Stimulated activated CD8-positive, alpha-beta memory T cell treated with anti-CD3 and anti-CD28 coated beads, Interleukin-4, amount 100 ng/mL, for 24 hours (primary cell): ENCODE measurements around the gene ABCA1.
"Not testable (repeated sequence)": the region's sequence is repeated elsewhere in the genome, so short reads cannot be mapped to it uniquely, and the experiment has no call there.

Experiments
- DNase-seq: peaks from one replicate; pipeline ENCODE4 v3.0.0-alpha.2; 2020; ENCODE audit warnings: low read depth

The ABCA1 gene

GRCh38 chr9:104927912-104928740, at the start of gene ABCA1:
Gene ABCA1, minus strand, starts transcription at chr9:104928155. Its CDS starts 24,476 bp downstream, at chr9:104903679.
- peak; percentile 59 for DNase-seq

DNA sequence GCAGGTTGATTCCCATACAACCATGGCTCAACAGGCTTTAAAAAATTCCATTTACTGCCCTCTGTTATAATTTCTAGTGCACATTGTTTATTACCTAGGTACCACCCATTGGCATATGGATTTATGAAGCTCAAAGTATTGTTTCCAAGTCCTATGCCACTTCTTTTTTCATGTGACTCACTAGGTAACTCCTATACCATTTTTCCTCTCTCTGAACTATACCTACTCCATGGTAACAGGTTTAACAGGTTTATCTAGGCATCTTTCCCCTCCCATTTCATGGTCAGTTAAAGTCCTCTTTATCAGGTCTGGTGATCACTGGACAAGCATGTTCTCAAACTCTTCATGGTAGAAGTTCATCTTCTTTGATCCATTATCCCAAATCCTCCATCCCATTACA, 49.6 kb upstream of the ABCA1 start:
- no peak for DNase-seq

- no peak for DNase-seq
Measured at GRCh38 chr9:104977168-104977567, 49.2 kb upstream of the ABCA1 start.

- not testable (repeated sequence) for DNase-seq
Measured at GRCh38 chr9:104975966-104976595, 48.1 kb upstream of the ABCA1 start.

DNA sequence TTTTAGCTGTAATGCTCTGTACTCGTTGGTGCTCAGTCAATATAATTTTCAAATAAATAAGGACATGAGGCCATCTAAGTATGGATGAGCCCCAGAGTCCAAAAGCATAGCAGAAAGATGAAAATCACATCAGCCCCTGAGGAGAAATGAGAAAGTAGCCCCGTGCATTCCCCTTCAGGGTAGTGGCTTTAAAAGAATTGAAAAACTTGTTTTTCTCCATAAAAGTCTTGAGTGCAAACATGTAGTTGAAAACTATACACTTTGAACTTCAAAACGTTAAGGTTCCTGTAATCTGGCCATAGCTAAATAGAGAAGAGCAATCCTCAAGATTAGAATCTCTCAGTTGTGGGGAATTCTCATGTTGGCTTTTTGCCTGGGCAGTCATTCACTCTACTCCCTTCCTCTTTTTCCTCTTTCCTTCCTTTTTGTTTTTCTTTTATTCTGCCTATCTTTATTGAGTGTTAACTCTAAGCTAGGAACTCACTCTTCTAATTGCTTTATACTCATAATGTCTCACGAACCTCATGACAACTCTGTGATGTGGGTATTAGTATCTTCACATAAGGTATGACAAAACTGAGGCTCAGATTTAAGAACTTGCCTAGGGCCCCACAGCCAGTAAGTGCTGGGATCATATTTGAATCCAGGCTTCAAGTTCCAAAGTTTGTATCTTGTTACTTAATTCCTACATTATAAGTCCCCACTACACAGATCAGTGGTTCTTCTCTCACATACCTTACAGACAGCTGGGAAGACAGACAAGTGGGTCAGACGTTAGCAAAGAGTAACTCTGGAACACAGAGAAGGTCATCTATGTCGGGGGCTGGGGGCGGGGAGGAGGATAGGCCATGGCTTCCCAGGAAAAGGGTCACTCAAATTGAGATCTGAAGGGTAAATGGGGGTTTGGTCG, 46.4 kb upstream of the ABCA1 start:
- no peak for DNase-seq

- DNase-seq, result no peak
Measured at GRCh38 chr9:104972242-104972866, 44.4 kb upstream of the ABCA1 start.

- DNase-seq, result no peak
Measured at GRCh38 chr9:104971511-104971910, 43.6 kb upstream of the ABCA1 start.

DNA sequence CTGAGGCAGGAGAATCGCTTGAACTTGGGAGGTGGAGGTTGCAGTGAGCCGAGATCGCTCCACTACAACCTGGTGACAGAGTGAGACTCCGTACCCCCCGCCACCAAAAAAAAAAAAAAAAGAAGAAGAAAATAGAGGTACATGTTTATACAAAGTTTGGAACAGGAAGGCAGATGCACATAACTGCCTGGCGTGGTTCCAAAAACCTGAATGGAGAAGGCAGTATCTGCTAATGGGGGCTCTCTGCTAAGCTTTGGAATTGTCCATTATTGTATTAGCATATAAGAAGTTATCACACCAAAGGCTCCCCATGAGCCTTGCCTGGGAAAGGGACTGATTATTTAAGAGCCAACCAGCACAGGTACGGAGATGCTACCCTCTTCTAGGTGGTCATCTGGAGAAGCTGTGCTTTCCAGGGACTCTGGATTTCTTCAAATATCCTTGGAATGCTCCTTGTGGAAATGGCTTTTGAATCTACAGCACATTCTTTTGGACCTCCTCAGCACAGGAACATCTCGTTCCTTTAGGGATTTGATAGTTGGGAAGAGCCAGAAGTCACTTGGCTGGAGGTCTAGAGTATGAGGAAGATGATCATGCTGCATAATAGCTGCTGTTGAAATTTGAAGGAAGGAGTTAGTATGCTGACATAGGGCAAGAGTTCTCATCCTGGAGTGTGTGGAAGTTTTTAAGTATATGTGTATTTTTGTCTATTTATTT, 42.5 kb upstream of the ABCA1 start:
- no peak for DNase-seq

DNA sequence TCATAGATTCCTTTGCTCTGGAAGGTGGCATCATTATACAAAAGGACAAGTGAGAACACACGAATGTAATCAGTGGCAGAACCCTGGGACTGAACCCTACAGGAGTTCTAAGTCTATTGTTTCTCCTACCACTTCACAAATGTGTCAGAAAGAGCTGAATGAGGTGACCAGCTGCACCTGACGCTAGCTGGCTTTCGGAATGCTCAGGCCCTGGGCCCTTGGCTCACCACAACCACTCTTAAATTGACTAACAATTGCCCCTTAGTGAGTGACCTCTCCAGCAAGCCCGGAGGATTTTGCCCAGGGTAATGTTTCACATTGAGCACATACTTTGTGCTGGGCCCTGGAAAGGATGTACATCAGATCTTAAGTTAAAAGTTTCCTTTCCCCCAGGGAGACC, 41.2 kb upstream of the ABCA1 start:
- no peak for DNase-seq

DNA sequence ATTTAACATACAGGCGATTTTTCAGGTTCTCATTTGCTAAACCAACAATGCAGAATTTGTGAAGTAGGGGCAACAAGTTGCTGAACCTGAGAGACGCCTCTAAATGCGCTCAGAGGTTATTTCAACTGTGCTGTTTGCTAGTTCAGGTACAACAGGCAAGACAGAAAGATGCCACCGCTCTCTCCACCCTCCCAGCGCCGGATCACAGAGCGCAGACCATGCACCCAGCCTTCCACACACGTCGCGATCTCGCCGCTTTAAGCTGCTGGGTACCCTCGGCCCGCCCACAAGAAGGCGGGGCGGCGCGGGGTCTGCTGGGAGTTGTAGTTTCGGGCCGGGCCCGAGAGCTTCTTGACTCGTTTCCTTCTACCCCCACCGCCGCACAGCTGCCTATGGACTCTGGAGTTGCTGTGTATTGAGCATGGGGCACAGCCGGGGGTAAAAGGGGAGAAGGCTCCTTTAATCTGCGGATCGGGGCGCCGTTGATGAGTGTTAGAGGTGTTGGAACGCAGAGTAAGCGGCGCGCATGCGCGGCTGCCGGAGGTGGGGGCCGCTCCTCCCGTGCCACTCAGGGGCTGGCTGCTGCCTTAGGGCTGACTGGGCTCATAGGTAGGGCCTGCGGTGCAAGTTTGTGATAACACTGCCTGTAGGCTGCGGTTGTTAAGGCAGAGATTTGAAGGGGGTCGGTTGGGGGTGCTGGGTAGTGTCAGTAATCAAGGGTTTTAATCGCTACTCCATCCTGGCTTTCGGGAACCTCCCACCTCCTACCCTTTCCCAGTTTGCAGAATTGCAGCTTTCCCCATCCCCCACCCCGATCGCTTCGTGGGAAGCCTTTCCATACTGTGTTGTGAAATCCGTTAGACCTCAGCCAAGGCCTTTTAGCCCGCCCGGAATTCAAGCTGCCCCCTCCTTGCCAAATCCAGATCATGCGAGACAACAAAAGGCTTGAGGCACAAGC, 40.3 kb upstream of the ABCA1 start:
- peak; percentile 77 for DNase-seq

- DNase-seq, result no peak
Measured at GRCh38 chr9:104963076-104963475, 35.1 kb upstream of the ABCA1 start.

DNA sequence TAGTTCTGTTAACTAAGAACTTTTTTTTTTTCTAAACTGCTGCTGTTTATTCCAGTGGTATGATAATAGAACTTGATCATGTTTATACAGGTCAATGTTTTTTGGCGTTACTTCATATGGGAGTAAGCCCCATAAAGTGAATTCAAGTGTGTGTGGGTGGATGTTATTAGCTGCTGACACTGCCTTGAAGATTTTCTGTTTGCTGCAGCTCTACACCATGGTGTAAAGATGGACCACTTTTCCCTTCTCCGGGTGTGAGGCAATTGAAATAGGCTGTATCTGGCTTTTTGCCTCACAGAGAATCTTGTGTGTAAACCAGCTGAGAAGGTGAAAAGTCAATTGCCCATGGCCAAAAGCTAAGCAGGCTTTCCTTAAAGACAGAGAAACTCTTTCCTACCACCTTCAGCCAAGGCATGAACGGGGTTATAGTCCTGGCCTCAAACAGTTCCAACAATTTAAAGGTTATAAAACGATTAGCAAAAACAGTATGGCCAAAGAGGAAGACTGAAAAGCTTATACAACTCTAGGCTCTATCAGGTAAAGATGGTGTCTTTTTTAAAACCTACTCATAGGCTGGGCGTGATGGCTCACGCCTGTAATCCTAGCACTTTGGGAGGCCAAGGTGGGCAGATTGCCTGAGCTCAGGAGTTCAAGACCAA, 33.9 kb upstream of the ABCA1 start:
- no peak for DNase-seq

- DNase-seq, result peak; percentile 4
Measured at GRCh38 chr9:104961238-104961637, 33.3 kb upstream of the ABCA1 start.

DNA sequence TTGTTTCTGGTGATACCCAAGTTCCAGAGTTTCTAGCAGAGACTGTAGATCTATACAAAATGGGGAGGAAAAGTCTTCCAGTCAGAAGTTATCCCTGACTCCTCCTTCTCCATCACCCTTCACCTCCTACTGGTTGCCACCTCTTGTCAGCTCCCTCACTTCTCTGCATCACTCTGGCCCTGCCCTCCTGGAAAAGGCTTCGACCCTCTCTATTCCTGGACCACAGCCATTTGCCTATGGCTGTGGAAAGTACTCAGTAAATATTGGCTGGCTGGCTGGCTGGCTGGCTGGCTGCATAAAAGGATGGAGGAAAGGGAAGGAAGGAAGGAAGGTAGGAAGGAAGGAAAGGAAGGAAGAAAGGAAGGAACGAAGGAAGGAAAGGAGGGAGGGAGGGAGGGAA, 32.7 kb upstream of the ABCA1 start:
- DNase-seq, result no peak

GRCh38 chr9:104958751-104959150, 30.8 kb upstream of the ABCA1 start:
- no peak for DNase-seq

DNA sequence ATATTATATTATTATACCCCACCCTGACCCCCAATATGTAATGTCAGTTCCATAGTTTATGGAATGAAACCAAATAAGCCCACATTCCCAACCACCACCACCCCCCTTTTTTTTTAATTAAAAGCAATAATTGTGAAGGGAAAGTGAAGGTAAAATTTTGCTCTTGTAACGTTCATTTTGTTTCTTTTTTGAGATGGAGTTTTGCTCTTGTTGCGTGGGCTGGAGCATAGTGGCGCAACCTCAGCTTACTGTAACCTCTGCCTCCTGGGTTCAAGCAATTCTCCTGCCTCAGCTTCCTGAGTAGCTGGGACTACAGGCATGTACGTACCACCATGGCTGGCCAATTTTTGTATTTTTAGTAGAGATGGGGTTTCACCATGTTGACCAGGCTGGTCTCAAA, 30.1 kb upstream of the ABCA1 start:
- DNase-seq, result not testable (repeated sequence)

GRCh38 chr9:104951487-104951886, 23.5 kb upstream of the ABCA1 start:
- DNase-seq, result no peak

- DNase-seq, result no peak
Measured at GRCh38 chr9:104950838-104951237, 22.9 kb upstream of the ABCA1 start.

DNA sequence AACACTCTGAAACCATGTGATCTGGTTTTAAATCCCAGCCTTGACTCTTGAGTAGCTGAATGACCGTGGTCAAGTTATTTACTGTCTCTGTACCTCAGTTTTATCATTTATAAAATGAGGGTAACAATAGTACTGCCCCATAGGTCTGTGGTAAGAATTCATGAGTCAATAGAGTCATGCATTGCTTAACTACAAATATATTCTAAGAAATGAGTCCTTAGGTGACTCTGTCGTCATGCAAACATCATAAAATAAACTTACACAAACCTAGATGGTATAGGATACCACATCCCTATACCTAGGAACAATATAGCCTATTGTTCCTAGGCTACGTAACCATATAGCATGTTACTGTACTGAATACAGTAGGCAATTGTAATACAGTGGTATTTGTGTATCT, 20.3 kb upstream of the ABCA1 start:
- no peak for DNase-seq

DNA sequence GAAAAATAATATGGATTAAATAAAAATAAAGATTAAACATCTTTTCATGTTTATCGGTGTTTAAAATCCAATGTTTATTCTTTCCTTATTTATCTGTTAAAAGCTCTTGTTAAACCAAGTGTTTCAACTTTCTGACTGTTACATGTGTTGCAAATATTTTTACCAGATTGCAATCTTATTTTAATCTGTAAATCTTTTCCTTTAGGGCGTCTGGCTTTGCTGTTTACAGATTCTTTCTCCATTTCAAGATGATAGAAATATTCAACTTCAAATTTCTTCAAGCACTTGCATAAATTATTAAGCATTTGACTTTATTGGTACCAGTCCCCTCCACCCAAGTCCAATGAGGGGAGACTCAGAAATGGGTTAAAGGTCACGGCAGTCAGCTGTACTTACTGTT, 16.9 kb upstream of the ABCA1 start:
- DNase-seq, result no peak
